HG02623 (cell line): ENCODE results near the gene LRRFIP1.
"Not testable (repeated sequence)": the region's sequence is repeated elsewhere in the genome, so short reads cannot be mapped to it uniquely, and the experiment has no call there.

ENCODE experiments used
- ATAC-seq: cut with Tn5 transposase; IDR thresholded peaks from one replicate; pipeline ENCODE4 v1.9.1; 2021; ENCODE audit warnings: moderate library complexity; ENCODE audit not compliant: unreplicated experiment

Gene LRRFIP1

DNA sequence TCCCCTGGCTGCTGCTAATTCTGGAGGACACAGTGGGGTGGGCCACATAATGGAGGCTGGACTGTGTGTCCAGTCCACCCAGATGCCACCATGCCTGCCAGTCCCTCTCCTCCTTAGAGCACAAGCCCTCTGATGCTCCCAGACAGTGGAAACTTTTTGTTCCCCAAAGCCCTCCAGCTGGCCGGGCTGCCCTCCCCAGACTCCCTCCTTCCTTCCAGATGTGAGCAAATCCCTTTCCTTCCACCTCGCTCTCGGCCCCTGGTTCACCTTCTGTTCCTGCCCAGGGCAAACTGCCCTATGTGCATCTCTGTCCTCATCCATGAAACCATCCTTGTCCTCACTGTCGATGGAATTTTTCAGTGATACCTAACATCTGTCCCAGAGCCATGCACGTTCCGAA is 33.9 kb downstream of the LRRFIP1 start:
- no peak for ATAC-seq

DNA sequence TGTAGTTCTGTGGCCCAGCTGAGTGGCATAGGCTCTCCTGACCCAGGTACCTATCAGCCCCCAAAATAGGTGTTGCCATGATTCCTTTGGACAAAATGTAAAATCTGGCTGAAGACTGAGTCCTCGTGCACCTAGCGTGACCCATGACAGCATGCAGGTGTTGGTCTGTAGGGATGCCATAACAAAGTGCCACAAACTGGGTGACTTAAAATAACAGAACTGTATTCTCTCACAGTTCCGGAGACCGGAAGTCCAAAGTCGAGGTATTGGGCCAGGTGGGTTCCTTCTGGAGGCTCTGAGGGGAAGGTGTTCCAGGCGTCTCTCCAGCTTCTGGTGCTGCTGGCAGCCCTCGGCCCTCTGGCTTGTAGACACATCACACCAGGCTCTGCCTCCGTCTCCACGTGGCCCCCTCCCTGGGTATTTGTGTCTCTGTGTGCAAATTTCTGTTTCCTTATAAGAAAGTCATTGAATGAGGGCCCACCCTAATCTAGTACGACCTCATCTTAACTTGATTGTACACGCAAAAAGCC is 34.5 kb downstream of the LRRFIP1 start:
- no peak for ATAC-seq

DNA sequence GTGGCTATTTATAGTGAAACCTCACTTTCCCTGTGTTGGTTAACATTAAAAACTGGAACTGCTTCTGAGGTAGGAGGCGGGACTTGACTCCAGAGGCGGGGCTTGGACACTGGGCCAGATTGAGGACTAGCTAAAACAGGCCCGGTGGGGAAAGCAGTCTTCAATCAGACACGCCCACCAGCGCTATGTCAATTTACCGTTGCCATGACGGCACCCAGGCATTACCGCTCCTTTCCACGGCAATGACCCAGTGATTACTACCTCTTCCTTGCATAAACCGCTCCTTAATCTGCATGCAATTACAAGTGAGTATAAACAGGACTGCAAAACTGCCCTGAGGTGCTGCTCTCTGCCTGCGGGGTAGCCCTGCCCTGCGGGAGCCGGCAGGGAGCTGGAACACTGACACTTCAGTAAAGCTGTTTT is 35.3 kb downstream of the LRRFIP1 start:
- ATAC-seq: no peak

DNA sequence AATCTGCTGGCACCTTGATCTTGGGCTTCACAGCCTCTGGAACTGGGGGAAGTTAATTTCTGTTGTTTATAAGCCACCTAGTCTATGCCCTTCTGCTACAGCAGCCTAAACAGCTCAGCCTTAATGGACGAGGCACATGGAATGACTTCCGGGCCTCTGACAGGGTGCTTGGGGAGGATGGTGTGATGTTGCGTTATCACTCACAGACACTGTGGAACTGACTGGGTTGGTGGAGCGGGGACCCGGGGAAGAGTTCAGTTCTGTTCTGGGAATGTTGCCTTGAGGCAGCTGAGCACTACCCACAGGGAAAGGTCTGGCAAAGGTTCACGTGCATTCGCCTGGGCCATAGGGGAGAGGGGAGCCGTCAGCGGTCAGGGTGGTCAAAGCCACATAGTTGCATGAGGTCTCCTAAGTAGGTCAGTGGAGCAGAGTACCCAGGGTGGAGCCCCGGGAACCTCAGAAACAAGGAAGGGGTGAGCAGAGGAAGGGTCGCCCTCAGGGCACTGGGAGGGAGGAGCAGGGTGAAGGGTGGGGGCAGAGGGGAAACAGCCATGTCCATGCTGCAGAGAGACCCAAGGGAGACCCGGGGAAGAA is 36.2 kb downstream of the LRRFIP1 start:
- ATAC-seq: no peak

DNA sequence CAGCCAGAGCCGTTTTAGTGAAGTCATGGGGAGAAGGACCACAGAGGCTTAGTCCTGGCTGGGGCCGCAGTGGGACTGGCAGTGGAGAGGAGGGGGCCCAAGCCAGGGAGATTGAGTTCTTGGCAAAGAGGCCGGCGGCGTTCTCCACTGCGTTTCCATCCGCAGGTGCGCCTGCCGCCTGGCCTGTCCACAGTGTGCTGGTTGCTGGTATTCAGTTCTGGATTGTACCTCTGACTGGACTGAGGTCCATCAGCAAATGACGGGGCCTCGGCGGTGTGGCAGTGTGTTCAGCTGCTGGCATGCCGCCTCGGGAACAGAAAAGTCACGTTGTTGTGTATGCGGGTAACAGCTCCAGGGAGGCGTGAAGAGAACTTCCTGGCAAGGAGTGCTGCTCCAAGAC is 36.8 kb downstream of the LRRFIP1 start:
- ATAC-seq: no peak

DNA sequence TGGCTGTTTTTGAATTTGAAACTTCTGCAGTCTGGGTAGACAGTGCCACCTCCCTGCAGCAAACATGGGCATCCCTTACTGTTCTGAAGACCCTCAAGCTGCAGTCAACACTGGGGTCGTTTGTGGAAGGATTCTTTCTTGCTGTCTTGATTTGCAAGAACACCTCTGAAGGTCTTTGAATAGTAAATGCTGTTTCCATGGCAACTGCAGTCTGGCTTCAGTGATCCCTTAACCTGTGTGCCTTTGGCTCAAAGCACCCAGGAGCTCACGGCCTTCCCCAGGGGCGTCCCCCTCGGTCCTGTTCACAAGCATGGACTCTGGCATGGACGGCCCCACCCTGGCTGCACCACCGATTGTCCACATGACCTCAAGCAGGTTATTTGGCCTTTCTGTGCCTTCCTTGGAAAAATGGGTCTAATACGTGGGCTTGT is 38.3 kb downstream of the LRRFIP1 start:
- no peak for ATAC-seq

DNA sequence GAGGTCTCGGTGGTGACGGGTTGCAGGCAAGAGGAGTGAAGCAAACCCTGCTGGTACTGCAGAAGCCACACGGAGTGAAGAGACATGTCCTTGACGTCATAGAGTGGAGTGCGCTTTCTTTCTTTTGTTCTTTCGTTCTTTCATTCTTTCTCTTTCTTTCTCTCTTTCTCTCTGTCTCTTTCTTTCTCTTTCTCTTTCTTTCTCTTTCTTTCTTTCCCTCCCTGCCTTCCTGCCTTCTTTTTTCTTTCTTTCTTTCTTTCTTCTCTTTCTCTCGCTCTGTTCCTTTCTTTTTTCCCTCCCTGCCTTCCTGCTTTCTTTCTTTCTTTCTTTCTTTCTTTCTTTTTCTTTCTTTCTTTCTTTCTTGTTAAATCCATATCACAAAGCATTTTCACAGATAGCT is 39.2 kb downstream of the LRRFIP1 start:
- no peak for ATAC-seq

DNA sequence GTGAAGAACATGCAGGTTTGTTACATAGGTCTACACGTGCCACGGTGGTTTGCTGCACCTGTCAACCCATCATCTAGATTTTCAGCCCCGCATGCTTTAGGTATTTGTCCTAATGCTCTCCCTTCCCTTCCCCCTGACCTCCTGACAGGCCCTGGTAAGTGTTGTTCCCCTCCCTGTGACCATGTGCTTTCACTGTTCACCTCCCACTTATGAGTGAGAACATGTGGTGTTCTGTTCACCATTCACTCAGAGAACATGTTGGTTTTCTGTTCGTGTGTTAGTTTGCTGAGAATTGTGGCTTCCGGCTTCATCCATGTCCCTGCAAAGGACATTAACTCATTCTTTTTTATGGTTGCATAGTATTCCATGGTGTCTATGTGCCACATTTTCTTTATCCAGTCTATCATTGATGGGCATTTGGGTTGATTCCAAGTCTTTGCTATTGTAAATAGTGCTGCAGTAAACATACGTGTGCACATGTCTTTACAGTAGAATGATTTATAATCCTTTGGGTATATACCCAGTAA is 39.7 kb downstream of the LRRFIP1 start:
- ATAC-seq: not testable (repeated sequence)

DNA sequence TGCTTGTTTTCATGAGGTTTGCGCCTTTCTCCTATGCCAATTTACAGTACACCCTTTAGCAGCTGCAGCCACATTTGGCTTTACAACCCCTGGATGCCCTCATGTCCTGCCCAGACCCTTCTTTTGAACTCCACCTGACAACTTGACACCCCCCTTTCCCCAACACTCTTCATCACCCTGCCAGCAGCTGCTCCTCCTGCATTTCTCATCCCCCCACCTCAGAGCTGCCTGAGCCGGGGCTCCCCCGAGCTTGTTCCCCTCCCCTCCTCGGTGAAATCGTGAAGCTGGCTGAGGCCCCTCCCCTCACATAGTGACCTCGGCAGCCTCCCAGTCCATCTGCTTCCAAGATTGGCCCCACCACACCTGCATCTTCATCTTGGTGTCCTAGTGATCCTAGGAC is 40.5 kb downstream of the LRRFIP1 start:
- ATAC-seq: no peak

DNA sequence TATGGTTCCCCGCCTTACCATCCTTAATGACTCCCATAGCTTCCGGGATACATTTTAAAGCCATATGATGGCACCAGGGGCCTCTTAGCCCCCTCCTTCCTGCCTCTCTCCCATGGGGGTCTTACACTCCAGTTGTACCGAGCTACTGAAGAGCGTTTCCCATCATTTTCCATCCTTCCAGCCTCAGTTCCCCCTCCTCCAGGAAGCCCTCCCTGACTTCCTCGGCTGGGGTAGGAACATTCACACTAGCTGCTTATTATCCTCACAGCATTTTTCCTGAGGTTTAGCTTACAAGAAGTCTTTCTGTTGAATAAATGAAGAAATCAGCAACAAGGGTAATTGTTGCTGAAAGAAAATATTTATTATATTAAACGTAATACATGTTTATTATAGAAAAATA is 41.1 kb downstream of the LRRFIP1 start:
- ATAC-seq: no peak

DNA sequence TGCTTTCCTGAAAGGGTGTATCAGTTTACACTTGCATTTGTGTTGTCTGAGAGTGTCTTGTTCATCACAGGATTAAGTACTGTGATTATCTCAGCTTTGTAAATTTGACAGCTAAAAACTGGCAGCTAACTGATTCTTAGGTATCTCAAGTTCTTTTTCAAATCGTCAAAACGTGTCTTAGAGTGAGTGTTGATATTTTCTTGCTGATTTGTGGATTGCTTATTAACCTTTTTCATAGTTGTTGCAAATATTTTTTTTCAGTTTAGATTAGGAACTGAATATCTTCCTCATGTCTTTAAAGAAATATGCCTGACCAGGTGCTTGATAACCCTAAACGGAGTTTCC is 41.9 kb downstream of the LRRFIP1 start:
- ATAC-seq: no peak

DNA sequence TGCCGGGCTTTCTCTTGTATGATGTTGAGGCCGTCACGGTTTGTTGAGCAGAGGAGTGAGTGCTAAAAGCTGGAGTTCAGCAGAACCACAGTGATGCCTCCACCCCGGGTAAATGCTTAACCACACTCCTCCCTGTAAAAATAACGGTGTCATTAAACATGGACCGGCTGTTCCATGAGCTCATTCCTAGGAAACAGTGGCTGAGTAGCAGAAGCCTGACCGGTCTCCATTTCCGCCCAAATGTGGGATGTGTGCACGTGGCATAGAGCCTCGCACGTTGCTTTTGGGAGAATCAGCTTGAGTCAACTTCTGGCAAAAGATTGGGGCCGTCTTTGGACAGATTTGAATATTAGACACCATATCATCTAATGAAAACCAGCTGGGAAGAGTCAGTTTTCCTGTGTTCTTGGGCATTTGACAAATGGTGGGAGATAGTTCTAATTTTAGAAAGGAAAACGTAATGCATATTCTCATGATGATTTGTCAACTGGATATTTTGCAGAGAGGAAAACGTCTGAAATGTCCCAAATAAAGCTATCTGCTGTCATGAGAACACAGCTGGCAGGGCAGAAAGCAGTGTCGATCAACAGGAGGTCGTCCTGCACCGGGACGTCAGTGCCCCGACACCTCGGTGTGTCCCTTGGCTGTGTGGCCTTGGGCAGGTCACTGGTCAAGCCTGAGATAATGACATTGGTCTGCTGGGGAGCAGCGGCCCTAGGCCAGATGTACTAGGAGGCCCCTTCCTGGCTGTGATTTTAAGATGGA is 42.4 kb downstream of the LRRFIP1 start:
- ATAC-seq: peak; percentile 47

DNA sequence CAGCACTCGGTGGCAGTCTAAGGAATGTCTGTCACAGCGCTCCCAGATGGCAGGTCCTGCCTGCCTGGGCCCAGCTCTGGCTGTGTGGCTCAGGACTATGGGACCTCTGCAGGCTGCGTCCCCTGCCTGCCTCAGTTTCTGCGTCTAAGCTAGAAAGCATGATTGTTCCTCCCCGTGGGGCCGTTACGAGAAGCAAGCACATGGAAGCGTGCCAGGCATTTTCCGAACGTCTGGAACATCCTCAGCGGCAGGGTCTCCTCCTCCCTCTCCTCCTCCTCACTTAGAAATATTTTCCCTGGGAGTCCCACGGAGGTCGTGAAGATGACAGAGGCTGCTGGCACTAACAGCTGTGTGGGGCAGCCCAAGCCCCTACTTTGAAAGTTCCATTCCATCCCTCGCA is 43.3 kb downstream of the LRRFIP1 start:
- no peak for ATAC-seq

DNA sequence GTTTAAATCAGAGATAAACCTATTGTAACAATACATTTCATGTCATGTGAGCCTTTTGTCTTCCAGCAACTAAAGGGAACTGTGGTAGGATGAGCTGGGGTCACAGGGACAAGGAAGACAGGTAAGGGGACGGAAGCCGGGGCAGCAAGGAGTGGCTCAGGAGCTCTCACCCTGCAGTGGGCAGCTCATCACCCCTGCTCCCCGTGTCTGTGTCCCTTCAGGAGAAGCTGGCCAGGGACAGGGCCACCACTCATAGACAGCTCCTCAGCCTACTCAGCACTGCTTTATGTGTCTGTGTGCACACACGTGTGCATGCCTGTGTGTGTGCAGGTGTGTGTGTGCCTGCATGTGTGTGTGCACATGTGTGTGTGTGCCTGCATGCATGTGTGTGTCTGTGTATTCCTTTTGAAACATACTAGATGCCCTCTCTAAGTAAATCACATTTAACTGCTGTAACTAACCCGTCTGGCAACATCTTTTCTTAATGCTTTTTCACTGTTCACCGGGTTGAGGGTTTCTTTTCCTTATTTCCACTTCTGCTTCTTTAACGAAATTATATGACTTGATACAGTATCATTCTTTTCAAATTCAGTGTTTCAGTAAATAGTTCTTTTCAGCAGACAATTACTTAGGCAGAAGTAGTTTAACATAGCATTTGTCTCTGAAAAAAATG is 44.2 kb downstream of the LRRFIP1 start:
- ATAC-seq: no peak

DNA sequence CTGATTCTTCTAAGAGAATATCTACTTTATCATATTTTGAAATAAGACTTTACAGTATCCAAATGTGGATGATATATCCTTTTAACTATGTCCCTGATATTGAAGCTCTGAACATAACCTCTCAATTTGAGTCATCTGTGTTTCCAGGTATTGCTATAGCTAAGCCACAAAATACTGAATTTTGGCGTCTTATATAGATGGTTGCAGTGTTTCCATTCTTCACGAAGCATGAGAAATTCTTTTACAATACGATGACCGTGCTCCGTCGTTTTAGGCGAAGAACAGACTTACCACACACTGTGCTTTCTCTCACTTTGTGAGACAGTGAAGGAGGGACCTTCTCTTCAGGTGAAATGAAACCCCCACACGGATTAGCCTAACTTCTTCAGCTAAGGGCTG is 45.3 kb downstream of the LRRFIP1 start:
- ATAC-seq: no peak

DNA sequence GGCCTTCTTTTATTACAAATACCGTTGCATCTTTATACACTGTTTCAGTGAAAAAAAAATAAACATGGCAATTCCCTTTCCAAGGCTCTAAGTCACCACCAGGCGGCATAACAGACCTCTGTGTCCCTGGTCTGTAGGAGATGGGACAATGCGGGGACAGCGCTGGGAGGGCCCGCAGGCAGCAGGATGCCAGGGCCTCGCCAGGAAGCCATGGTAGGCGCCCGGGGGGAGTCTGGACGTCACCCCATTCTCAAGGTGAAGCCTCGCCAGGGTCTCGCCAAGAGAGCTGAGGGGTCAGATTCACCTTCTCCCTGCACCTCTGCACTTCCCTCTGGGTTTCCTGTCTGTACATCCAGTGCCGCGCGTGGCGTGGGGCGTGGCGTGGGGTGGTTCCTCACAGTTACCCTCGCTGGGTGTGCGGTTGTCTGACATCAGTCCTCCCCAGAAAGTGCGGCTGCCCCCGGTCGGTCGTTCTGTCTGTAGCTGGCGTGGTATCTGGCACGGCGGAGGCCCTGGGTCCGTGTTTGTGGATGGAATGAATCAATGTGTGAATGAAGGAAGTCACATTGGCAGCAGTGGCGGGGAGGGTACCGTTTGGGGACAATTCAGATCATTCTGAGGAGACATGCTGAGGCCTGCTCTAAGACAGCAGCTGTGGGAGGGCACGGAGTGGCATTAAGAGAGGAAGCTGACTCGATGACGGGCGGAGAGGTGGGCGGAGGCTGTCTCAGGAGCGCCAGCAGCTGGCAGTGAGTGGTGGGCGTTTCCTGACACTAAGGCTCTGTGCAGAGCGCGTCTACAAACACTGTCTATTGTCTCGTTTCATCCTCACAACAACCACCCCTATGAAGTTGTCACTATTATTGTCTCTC is 46.0 kb downstream of the LRRFIP1 start:
- peak; percentile 27 for ATAC-seq

DNA sequence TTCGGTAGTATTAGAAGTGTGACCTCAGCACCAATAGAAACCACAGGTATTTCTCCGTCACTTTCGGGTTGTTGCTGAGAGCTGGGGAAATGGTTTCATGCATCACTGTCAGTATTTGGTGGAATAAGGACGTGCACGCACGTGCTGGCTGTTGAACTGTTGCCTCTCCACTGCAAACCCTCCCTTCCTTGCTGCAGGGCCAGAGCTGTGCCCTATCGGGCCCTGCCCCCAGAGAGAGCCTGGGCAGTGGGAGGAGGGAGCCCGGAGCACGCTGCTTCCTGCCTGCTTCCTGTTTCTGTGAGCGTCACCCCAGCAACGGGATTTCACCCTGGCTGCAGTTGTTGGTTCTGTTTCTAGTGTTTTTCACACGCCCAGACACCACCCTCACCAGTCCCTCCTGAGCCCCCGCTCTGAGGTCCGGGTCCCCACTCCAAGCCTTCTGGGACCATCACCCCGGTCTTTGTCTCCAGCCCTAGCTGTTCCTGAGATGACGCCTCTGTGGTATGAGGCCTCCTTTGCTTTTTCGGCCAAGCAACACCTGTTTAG is 47.4 kb downstream of the LRRFIP1 start:
- peak; percentile 85 for ATAC-seq

DNA sequence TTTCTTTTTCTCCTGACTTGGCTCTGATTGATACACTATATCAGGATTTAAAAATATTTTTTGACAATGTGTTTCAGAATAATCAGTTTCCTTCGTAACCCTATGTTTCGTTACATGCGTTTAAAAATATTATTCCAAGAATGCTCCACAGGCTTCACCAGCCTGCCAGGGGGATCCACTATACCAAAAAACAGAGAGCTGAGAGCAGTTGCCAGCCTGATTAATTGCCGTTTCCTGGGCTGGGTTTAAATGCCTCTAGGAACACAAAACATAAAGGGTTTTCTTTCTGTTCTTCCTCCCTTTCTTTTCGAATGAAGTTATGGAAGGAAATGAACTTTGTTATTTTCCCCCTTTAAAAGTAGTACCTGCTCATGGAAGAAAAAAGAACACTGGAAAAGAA is 47.9 kb downstream of the LRRFIP1 start:
- no peak for ATAC-seq

DNA sequence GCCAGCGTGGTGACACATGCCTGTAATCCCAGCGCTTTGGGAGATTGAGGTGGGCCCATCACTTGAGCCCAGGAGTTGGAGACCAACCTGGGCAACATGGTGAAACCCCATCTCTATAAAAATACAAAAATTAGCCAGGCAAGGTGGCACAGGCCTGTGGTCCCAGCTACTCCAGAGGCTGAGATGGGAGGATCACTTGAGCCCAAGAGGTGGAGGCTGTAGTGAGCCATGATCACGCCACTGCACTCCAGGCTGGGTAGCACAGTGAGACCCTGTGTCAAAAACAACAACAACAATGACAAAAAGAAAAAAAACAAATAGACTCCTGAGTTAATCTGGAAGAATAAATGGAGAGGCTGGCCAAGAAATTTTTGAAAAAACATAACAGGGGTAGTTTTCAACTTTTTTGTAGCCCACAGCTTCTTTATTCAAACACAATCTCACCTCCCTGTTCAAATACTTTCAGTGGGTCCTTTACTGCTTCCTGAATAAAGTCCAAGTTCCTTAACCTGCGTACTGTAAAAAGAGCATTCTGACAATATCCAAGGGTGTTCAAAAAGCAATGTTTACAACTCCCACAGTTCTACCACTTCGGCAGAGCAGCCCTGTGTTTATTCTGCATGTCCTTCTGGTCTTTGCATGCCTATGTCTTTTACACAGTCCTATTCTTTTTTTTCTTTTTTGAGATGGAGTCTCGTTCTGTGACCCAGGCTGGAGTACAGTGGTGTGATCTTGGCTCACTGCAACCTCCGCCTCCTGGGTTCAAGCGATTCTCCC is 53.5 kb downstream of the LRRFIP1 start:
- no peak for ATAC-seq

DNA sequence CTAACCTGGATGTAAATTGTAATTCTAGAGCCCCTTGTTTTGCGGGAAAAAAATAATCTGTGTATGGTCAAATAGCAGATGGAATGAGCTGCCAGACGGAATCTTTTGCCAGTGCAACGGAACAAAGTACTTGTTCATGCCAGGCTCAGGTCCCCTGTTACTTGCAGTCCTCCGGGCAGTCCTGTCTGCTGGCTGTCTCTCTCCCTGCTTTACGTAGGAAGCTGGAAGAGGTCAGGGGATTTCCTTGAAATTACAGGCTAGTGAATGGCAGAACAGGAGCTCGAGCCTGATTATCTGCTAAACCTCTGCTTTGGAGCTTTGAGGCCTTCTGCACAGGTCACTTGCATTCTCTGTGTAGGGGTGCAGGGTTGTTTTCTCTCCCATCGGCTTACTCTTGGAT is 54.8 kb downstream of the LRRFIP1 start:
- ATAC-seq: no peak
